Neural cell (in vitro differentiated cells): ENCODE measurements around the gene RAD23B. TPM values are rescaled to one million over a fixed set of nuclear protein-coding genes. Genes with fewer than 3 reads are reported as not detected.

Source experiments
- H2AFZ ChIP-seq: fragments of 200-600, 300-800 bp; sonication (generic), shearing (Covaris generic); 2 replicates; pipeline ENCODE4 v1.6.0; 2014; ENCODE audit warnings: low read depth, mild to moderate bottlenecking, antibody characterized with exemption, low read length, moderate library complexity
- H3F3A ChIP-seq: fragments of 200-600 bp; shearing (Covaris generic); 2 replicates; pipeline ENCODE4 v1.6.1; 2016; ENCODE audit warnings: mild to moderate bottlenecking, moderate library complexity, mixed read lengths, antibody characterized with exemption, low read length; ENCODE audit not compliant: insufficient read depth, poor library complexity, severe bottlenecking
- H3K27ac ChIP-seq: fragments of 200-600, 300-800 bp; sonication (generic), shearing (Covaris generic); 2 replicates; pipeline ENCODE4 v1.5.1; 2014; ENCODE audit warnings: mild to moderate bottlenecking, low read length, moderate library complexity
- H3K27me3 ChIP-seq: fragments of 300-800, 200-600 bp; sonication (generic), shearing (Covaris generic); 2 replicates; pipeline ENCODE4 v1.6.0; 2014; ENCODE audit warnings: mild to moderate bottlenecking, low read depth, low read length, moderate library complexity; ENCODE audit not compliant: insufficient read depth
- H3K36me3 ChIP-seq: fragments of 300-800, 200-600 bp; sonication (generic), shearing (Covaris generic); 2 replicates; pipeline ENCODE4 v1.5.1; 2014; ENCODE audit warnings: mild to moderate bottlenecking, antibody characterized with exemption, low read length, moderate library complexity; ENCODE audit not compliant: insufficient read depth
- H3K4me2 ChIP-seq: fragments of 300-800, 200-600 bp; sonication (generic), shearing (Covaris generic); 2 replicates; pipeline ENCODE4 v1.6.0; 2014; ENCODE audit warnings: mild to moderate bottlenecking, low read length
- H3K4me3 ChIP-seq: fragments of 300-800, 200-600 bp; sonication (generic), shearing (Covaris generic); 2 replicates; pipeline ENCODE4 v1.5.1; 2014; ENCODE audit warnings: mild to moderate bottlenecking, low read length, moderate library complexity
- H3K79me2 ChIP-seq: fragments of 200-600 bp; shearing (Covaris generic); replicated peaks from 2 replicates; pipeline ENCODE4 v1.6.0; 2014; ENCODE audit warnings: mild to moderate bottlenecking, low read length, moderate library complexity; ENCODE audit not compliant: insufficient read depth
- H3K9ac ChIP-seq: fragments of 300-800, 200-600 bp; sonication (generic), shearing (Covaris generic); 2 replicates; pipeline ENCODE4 v1.6.1; 2016; ENCODE audit warnings: mild to moderate bottlenecking, low read length, mixed read lengths
- H3K9me2 ChIP-seq: fragments of 200-600 bp; shearing (Covaris generic); 2 replicates; pipeline ENCODE4 v1.6.1; 2016; ENCODE audit warnings: mild to moderate bottlenecking, low read length, mixed read lengths; ENCODE audit not compliant: insufficient read depth
- H3K9me3 ChIP-seq: fragments of 200-600, 300-800 bp; sonication (generic), shearing (Covaris generic); 2 replicates; pipeline ENCODE4 v1.6.1; 2016; ENCODE audit warnings: mild to moderate bottlenecking, mixed run types, low read length, moderate library complexity, mixed read lengths
- H4K20me1 ChIP-seq: fragments of 200-600 bp; shearing (Covaris generic); 2 replicates; pipeline ENCODE4 v1.6.1; 2016; ENCODE audit warnings: mild to moderate bottlenecking, mixed run types; ENCODE audit not compliant: insufficient read depth
- CTCF ChIP-seq: fragments of 450-650 bp; IDR thresholded peaks from 2 replicates; pipeline ENCODE4 v1.5.1; 2014; ENCODE audit warnings: antibody characterized with exemption, mild to moderate bottlenecking, moderate library complexity; ENCODE audit not compliant: poor library complexity, severe bottlenecking
- EP300 ChIP-seq: fragments of 450-650 bp; conservative IDR thresholded peaks from 2 replicates; pipeline ENCODE4 v1.6.1; 2014; ENCODE audit warnings: antibody characterized with exemption, mild to moderate bottlenecking, moderate library complexity; ENCODE audit not compliant: poor library complexity, severe bottlenecking
- EZH2 ChIP-seq: fragments of 200-600, 300-800 bp; shearing (Covaris generic), sonication (generic); IDR thresholded peaks from 2 replicates; pipeline ENCODE4 v1.6.1; 2014; ENCODE audit warnings: antibody characterized with exemption, low read length, borderline replicate concordance, mild to moderate bottlenecking; ENCODE audit not compliant: insufficient read depth, poor library complexity, severe bottlenecking
- MXI1 ChIP-seq: fragments of 450-650 bp; conservative IDR thresholded peaks from 2 replicates; pipeline ENCODE4 v1.6.1; 2014; ENCODE audit warnings: antibody characterized with exemption, mild to moderate bottlenecking; ENCODE audit not compliant: poor library complexity, severe bottlenecking
- POLR2AphosphoS5 ChIP-seq: IDR thresholded peaks from 2 replicates; pipeline ENCODE4 v1.6.1; 2012
- RAD21 ChIP-seq: fragments of 450-650 bp; conservative IDR thresholded peaks from 2 replicates; pipeline ENCODE4 v1.6.1; 2014; ENCODE audit warnings: antibody characterized with exemption, mild to moderate bottlenecking, moderate library complexity
- SMC3 ChIP-seq: fragments of 450-650 bp; conservative IDR thresholded peaks from 2 replicates; pipeline ENCODE4 v1.6.1; 2014; ENCODE audit warnings: antibody characterized with exemption, mild to moderate bottlenecking, moderate library complexity; ENCODE audit not compliant: poor library complexity
- TAF1 ChIP-seq: IDR thresholded peaks from 2 replicates; pipeline ENCODE4 v1.6.1; 2012; ENCODE audit warnings: low read depth
- polyA plus RNA-seq: library from polyadenylated mRNA; depleted of rRNA; stranded (reverse); fragments of >200 nt; gene quantifications from 2 replicates; pipeline ENCODE4 v1.2.3, GENCODE V29; 2014
- TF ChIP-seq, protein P1 (sequence below): IDR thresholded peaks from 2 replicates; pipeline ENCODE4 v1.6.1; 2012; ENCODE audit warnings: borderline replicate concordance

Gene RAD23B
- polyA plus RNA-seq, 1 donor from 2014 or later, result 97.3 TPM

DNA sequence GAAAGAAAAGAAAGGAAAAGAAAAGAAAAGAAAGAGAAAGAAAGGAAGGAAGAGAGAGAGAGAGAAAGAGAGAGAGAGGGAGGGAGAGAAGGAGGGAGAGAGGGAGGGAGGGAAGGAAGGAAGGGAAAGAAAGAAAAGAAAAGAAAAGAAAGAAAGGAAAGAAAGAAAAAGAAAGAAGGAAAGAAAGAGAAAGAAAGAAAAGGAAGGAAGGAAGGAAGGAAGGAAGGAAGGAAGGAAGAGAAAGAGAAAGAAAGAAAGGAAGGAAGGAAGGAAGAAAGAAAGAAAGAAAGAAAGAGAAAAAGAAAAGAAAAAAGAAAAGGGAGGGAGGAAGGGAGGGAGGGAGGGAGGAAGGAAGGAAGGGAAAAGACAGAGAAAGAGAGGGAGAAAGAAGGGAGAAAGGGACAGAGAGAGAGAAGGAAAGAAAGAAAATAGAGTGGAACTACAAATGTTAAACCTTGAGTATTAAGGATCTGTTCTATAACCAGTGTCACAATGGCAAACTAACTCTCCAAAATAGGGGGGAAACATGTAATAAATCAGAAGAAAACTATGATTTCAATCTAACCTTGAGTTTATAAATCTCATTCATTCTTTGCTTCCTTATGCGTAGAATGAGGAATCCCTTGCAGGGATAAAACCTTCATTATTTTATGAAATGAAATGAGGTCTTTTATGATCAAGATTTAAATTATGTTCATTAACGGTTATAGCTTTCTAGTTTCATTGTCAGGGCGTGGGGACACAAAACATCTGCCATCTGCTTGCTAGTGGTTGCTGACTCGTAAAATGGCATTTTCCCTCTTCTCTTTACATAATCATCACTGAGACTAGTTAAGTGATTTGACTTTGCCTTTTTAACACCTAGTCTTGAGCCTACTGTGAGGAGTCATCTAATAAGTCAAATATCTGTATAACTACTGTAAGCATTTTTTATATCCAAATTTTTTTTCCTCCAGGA, 40.7 kb upstream of the RAD23B start:
- no peak overlapping the region for H2AFZ ChIP-seq
- no peak overlapping the region for H3K4me2 ChIP-seq
- no peaks in the 10 kb centered on the region for H3K36me3 ChIP-seq
- H4K20me1 ChIP-seq, result no peaks in the 10 kb centered on the region
- H3K27me3 ChIP-seq, result peaks cover 7% of the 10 kb centered on the region
- H3F3A ChIP-seq, result no peaks in the 10 kb centered on the region
- H3K79me2 ChIP-seq, result no peaks in the 10 kb centered on the region
- H3K4me3 ChIP-seq, result no peak overlapping the region
- H3K9me3 ChIP-seq, result no peaks in the 10 kb centered on the region
- H3K9me2 ChIP-seq, result no peaks in the 10 kb centered on the region
- H3K27ac ChIP-seq, result no peak overlapping the region
- H3K9ac ChIP-seq, result no peak overlapping the region
- TF ChIP-seq EP300 (no peak), TAF1 (no peak), RAD21 (no peak), MXI1 (no peak), EZH2 (no peak), CTCF (no peak), SMC3 (no peak), POLR2AphosphoS5 (no peak)
- TF ChIP-seq, protein P1, sequence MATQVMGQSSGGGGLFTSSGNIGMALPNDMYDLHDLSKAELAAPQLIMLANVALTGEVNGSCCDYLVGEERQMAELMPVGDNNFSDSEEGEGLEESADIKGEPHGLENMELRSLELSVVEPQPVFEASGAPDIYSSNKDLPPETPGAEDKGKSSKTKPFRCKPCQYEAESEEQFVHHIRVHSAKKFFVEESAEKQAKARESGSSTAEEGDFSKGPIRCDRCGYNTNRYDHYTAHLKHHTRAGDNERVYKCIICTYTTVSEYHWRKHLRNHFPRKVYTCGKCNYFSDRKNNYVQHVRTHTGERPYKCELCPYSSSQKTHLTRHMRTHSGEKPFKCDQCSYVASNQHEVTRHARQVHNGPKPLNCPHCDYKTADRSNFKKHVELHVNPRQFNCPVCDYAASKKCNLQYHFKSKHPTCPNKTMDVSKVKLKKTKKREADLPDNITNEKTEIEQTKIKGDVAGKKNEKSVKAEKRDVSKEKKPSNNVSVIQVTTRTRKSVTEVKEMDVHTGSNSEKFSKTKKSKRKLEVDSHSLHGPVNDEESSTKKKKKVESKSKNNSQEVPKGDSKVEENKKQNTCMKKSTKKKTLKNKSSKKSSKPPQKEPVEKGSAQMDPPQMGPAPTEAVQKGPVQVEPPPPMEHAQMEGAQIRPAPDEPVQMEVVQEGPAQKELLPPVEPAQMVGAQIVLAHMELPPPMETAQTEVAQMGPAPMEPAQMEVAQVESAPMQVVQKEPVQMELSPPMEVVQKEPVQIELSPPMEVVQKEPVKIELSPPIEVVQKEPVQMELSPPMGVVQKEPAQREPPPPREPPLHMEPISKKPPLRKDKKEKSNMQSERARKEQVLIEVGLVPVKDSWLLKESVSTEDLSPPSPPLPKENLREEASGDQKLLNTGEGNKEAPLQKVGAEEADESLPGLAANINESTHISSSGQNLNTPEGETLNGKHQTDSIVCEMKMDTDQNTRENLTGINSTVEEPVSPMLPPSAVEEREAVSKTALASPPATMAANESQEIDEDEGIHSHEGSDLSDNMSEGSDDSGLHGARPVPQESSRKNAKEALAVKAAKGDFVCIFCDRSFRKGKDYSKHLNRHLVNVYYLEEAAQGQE, result no peak

DNA sequence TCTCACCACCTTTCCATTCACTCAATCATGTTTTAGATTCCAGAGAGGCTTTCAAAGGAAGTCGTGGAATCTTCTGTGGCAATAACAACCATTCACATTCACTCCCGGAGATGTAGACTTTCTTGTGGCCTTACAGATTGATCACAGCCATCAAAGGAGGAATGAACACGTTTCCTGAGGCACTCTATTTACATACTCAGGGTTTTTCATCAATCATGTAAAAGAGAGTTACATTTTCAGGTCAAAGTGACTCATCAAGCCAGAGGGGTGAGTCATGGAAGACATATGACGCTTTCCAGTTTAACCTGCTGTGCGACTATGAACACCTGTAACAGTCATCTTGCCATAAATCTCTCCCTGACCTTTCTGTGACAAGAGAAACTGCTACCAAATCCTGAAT, 39.3 kb upstream of the RAD23B start:
- Histone ChIP-seq H4K20me1 (no peaks in the 10 kb centered on the region), H3K9me3 (no peaks in the 10 kb centered on the region), H3K9ac (no peak overlapping the region), H3K27me3 (no peaks in the 10 kb centered on the region), H3K4me3 (no peak overlapping the region), H3K4me2 (no peak overlapping the region), H3K9me2 (no peaks in the 10 kb centered on the region), H3K79me2 (no peaks in the 10 kb centered on the region), H2AFZ (no peak overlapping the region), H3F3A (no peaks in the 10 kb centered on the region), H3K36me3 (no peaks in the 10 kb centered on the region), H3K27ac (no peak overlapping the region)
- TF ChIP-seq CTCF, result no peak
- no peak for TF ChIP-seq POLR2AphosphoS5
- no peak for TF ChIP-seq SMC3
- TF ChIP-seq, protein P1, result no peak
- TF ChIP-seq MXI1, result no peak
- TF ChIP-seq TAF1, result no peak
- no peak for TF ChIP-seq RAD21
- TF ChIP-seq EP300, result no peak
- no peak for TF ChIP-seq EZH2
